WTC11 (cell line): ENCODE results near the gene MRPS11. TPM values are rescaled to one million over a fixed set of nuclear protein-coding genes. Genes with fewer than 3 reads are reported as not detected.

Experiments used
- ATAC-seq: fragments of 200-7000 bp; cut with Tn5 transposase; 2 replicates; pipeline ENCODE4 v1.10.0; 2021; ENCODE audit warnings: mild to moderate bottlenecking, moderate library complexity
- Bru-seq: library from RNA; stranded (reverse); fragments of 400-500 nt; gene quantifications from one replicate; lab custom pipeline; 2021; lab: Mats Ljungman, UMichigan
- CTCF ChIA-PET: fragments of 300-600 bp; sonication (Branson Sonifier 250); formaldehyde crosslinking; loops from one replicate; lab custom pipeline; 2021; ENCODE audit warnings: antibody characterized with exemption; lab: Charles Lee
- POLR2A ChIA-PET: fragments of 350-600 bp; sonication (Branson Sonifier 250); formaldehyde crosslinking; loops from one replicate; lab custom pipeline; 2021; ENCODE audit warnings: antibody characterized with exemption; lab: Charles Lee
- DNase-seq: peaks from one replicate; pipeline ENCODE4 v3.0.0; 2021; ENCODE audit warnings: low spot score
- H3K27ac Mint-ChIP-seq: 2 replicates; pipeline ENCODE4 v1.8.0; 2021; ENCODE audit warnings: mixed read lengths
- H3K27me3 Mint-ChIP-seq: 2 replicates; pipeline ENCODE4 v1.8.0; 2021; ENCODE audit warnings: low read depth, mild to moderate bottlenecking, moderate library complexity, mixed read lengths
- H3K36me3 Mint-ChIP-seq: 2 replicates; pipeline ENCODE4 v1.8.0; 2021; ENCODE audit warnings: mixed read lengths
- H3K4me1 Mint-ChIP-seq: 2 replicates; pipeline ENCODE4 v1.8.0; 2022; ENCODE audit warnings: mixed read lengths
- H3K4me3 Mint-ChIP-seq: 2 replicates; pipeline ENCODE4 v1.8.0; 2021; ENCODE audit warnings: mild to moderate bottlenecking, moderate library complexity, mixed read lengths
- H3K9me3 Mint-ChIP-seq: 2 replicates; pipeline ENCODE4 v1.8.0; 2021; ENCODE audit warnings: mixed read lengths
- ATF1 ChIP-seq: sonication (generic); formaldehyde crosslinking; IDR thresholded peaks from 2 replicates; pipeline ENCODE4 v1.8.1; 2023; ENCODE audit warnings: mild to moderate bottlenecking, moderate library complexity, missing genetic modification reagents
- CBFB ChIP-seq: sonication (generic); formaldehyde crosslinking; IDR thresholded peaks from 2 replicates; pipeline ENCODE4 v1.8.1; 2022; ENCODE audit warnings: mild to moderate bottlenecking, low read depth, missing genetic modification reagents
- CDX4 ChIP-seq: fragments of 250-450 bp; sonication (Bioruptor Pico); IDR thresholded peaks from 2 replicates; pipeline ENCODE4 v1.9.0; 2021; ENCODE audit warnings: moderate library complexity, mild to moderate bottlenecking, inconsistent platforms, borderline replicate concordance
- CREM ChIP-seq: sonication (generic); formaldehyde crosslinking; IDR thresholded peaks from 2 replicates; pipeline ENCODE4 v1.8.1; 2022; ENCODE audit warnings: mild to moderate bottlenecking, missing genetic modification reagents, moderate library complexity
- E2F1 ChIP-seq: sonication (generic); formaldehyde crosslinking; IDR thresholded peaks from 2 replicates; pipeline ENCODE4 v1.8.0; 2022; ENCODE audit warnings: mild to moderate bottlenecking, missing genetic modification reagents
- E2F4 ChIP-seq: sonication (generic); formaldehyde crosslinking; IDR thresholded peaks from 2 replicates; pipeline ENCODE4 v1.8.1; 2022; ENCODE audit warnings: low read depth, mild to moderate bottlenecking, moderate library complexity, missing genetic modification reagents, borderline replicate concordance
- EMX1 ChIP-seq: fragments of 250-450 bp; sonication (Bioruptor Pico); IDR thresholded peaks from 2 replicates; pipeline ENCODE4 v1.8.0; 2021; ENCODE audit warnings: mild to moderate bottlenecking
- ERG ChIP-seq: fragments of 250-450 bp; sonication (Bioruptor Pico); IDR thresholded peaks from 2 replicates; pipeline ENCODE4 v1.8.0; 2021; ENCODE audit warnings: mild to moderate bottlenecking
- ESRRA ChIP-seq: sonication (generic); formaldehyde crosslinking; IDR thresholded peaks from 2 replicates; pipeline ENCODE4 v1.8.1; 2022; ENCODE audit warnings: mild to moderate bottlenecking, missing genetic modification reagents, borderline replicate concordance
- FOXJ3 ChIP-seq: sonication (generic); formaldehyde crosslinking; IDR thresholded peaks from 2 replicates; pipeline ENCODE4 v1.9.0; 2021; ENCODE audit warnings: missing genetic modification reagents, mild to moderate bottlenecking, borderline replicate concordance
- FOXK1 ChIP-seq: sonication (generic); formaldehyde crosslinking; IDR thresholded peaks from 2 replicates; pipeline ENCODE4 v1.8.0; 2022; ENCODE audit warnings: mild to moderate bottlenecking, moderate library complexity, missing genetic modification reagents
- FOXP1 ChIP-seq: sonication (generic); formaldehyde crosslinking; IDR thresholded peaks from 2 replicates; pipeline ENCODE4 v1.8.0; 2022; ENCODE audit warnings: missing genetic modification reagents, mild to moderate bottlenecking, moderate library complexity, borderline replicate concordance
- FOXP4 ChIP-seq: sonication (generic); formaldehyde crosslinking; IDR thresholded peaks from 2 replicates; pipeline ENCODE4 v1.8.0; 2022; ENCODE audit warnings: mild to moderate bottlenecking, missing genetic modification reagents
- HMGA2 ChIP-seq: fragments of 250-450 bp; sonication (Bioruptor Pico); IDR thresholded peaks from 2 replicates; pipeline ENCODE4 v1.4.0; 2021; ENCODE audit warnings: mild to moderate bottlenecking, moderate library complexity
- JUN ChIP-seq: sonication (generic); formaldehyde crosslinking; IDR thresholded peaks from 2 replicates; pipeline ENCODE4 v1.8.0; 2023; ENCODE audit warnings: mild to moderate bottlenecking, missing genetic modification reagents
- MAX ChIP-seq: sonication (generic); formaldehyde crosslinking; IDR thresholded peaks from 2 replicates; pipeline ENCODE4 v1.8.0; 2022; ENCODE audit warnings: mild to moderate bottlenecking, missing genetic modification reagents
- PRRX2 ChIP-seq: fragments of 250-450 bp; sonication (Bioruptor Pico); IDR thresholded peaks from 2 replicates; pipeline ENCODE4 v1.8.0; 2021; ENCODE audit warnings: mild to moderate bottlenecking
- SP1 ChIP-seq: sonication (generic); formaldehyde crosslinking; conservative IDR thresholded peaks from 2 replicates; pipeline ENCODE4 v1.8.1; 2022; ENCODE audit warnings: missing genetic modification reagents
- STAT6 ChIP-seq: sonication (generic); formaldehyde crosslinking; conservative IDR thresholded peaks from 2 replicates; pipeline ENCODE4 v1.8.1; 2023; ENCODE audit warnings: mild to moderate bottlenecking, low read depth, missing genetic modification reagents, moderate library complexity
- TP53 ChIP-seq: sonication (generic); formaldehyde crosslinking; IDR thresholded peaks from 2 replicates; pipeline ENCODE4 v1.8.1; 2023; ENCODE audit warnings: mild to moderate bottlenecking, missing genetic modification reagents
- ZBTB21 ChIP-seq: sonication (generic); formaldehyde crosslinking; IDR thresholded peaks from 2 replicates; pipeline ENCODE4 v1.8.1; 2023; ENCODE audit warnings: mild to moderate bottlenecking, missing genetic modification reagents, borderline replicate concordance
- ZNF219 ChIP-seq: sonication (generic); formaldehyde crosslinking; IDR thresholded peaks from 2 replicates; pipeline ENCODE4 v1.8.0; 2023; ENCODE audit warnings: missing genetic modification reagents, mild to moderate bottlenecking, borderline replicate concordance
- ZNF317 ChIP-seq: sonication (generic); formaldehyde crosslinking; IDR thresholded peaks from 2 replicates; pipeline ENCODE4 v1.8.1; 2023; ENCODE audit warnings: low read depth, mild to moderate bottlenecking, moderate library complexity, missing genetic modification reagents, borderline replicate concordance
- ZNF423 ChIP-seq: fragments of 250-450 bp; sonication (Bioruptor Pico); IDR thresholded peaks from 2 replicates; pipeline ENCODE4 v2.1.2; 2022; ENCODE audit warnings: mild to moderate bottlenecking, moderate library complexity
- long read RNA-seq, 3 experiments: library from RNA in 1 of 3; library from capped mRNA in 1 of 3; library from polyadenylated mRNA in 1 of 3; unstranded in 2 of 3; stranded (forward) in 1 of 3; transcript quantifications; one replicate each; pipeline ENCODE4 v2.0.0, GENCODE V29; 2021
- total RNA-seq: library from RNA; stranded (reverse); gene quantifications from 3 replicates; pipeline ENCODE4 v1.2.3, GENCODE V29; 2021

MRPS11 gene
- 43.5 to 49.1 TPM (median 45.9 TPM) in 3 replicates for total RNA-seq
- percentile 90 among the genes with signal in this experiment for Bru-seq, nascent RNA
- long read RNA-seq, experiment 1, transcript MRPS11-201 (6 exons, 3,644 nt) = major isoform, 27 of 69 reads
- long read RNA-seq, experiment 1, partial matches to known transcripts = 5 of 69 reads
- long read RNA-seq, experiment 1, other reads (novel, unspliced or antisense) = 31 of 69 reads
- long read RNA-seq, experiment 2, transcript MRPS11-201 (6 exons, 3,644 nt) = major isoform, 17 of 40 reads
- long read RNA-seq, experiment 2, partial matches to known transcripts = 2 of 40 reads
- long read RNA-seq, experiment 2, other reads (novel, unspliced or antisense) = 16 of 40 reads
- long read RNA-seq, experiment 3, transcript MRPS11-201 (6 exons, 3,644 nt) = major isoform, 61 of 134 reads
- long read RNA-seq, experiment 3, partial matches to known transcripts = 9 of 134 reads
- long read RNA-seq, experiment 3, other reads (novel, unspliced or antisense) = 55 of 134 reads

- ChIA-PET POLR2A (interaction anchor here (0.8 to 1.4 kb wide), 3 partner anchors 17 to 171 kb away, joined by 3 to 9 read pairs (median 7); partner anchors contain the start of gene ISG20), CTCF (interaction anchor here (0.6 to 1.9 kb wide), 21 partner anchors 10 to 429 kb away, joined by 3 to 21 read pairs (median 5); partner anchors contain the start of gene ISG20)
- peak; percentile 86 for ATAC-seq
- Mint-ChIP-seq H3K36me3 (peaks cover 32% of the 10 kb centered on the region), H3K27me3 (no peaks in the 10 kb centered on the region), H3K9me3 (no peaks in the 10 kb centered on the region), H3K4me1 (peaks cover 16% of the 10 kb centered on the region), H3K27ac (peak within 1 kb of the TSS; percentile 97), H3K4me3 (peak within 1 kb of the TSS; percentile 96)
- peak; percentile 87 for DNase-seq
- TF ChIP-seq FOXP1 (CRISPR knock-in tag) (no peak; the same call in none of the 2 replicates), ZNF219 (CRISPR knock-in tag) (no peak), EMX1 (CRISPR knock-in tag) (no peak), CBFB (CRISPR knock-in tag) (no peak), CDX4 (no peak), MAX (peak; percentile 69), TP53 (CRISPR knock-in tag) (no peak), ZNF317 (CRISPR knock-in tag) (no peak), PRRX2 (CRISPR knock-in tag) (no peak), ESRRA (CRISPR knock-in tag) (no peak), STAT6 (CRISPR knock-in tag) (no peak), JUN (CRISPR knock-in tag) (no peak), SP1 (CRISPR knock-in tag) (peak; percentile 48), ERG (CRISPR knock-in tag) (no peak), FOXK1 (0 out of 2 replicates have a peak, but pooled peaks have one; percentile 29), FOXJ3 (CRISPR knock-in tag) (no peak), HMGA2 (no peak), CREM (CRISPR knock-in tag) (no peak), E2F4 (peak; percentile 80), FOXP4 (no peak), ZBTB21 (CRISPR knock-in tag) (no peak), ATF1 (CRISPR knock-in tag) (no peak), ZNF423 (CRISPR knock-in tag) (no peak), E2F1 (CRISPR knock-in tag) (no peak)
Observed at GRCh38 chr15:88467073-88467934, at the start of gene MRPS11, which contains the start of gene MRPL46. TSS of gene MRPS11 (plus strand) at chr15:88467708. CDS start at chr15:88467718, 10 bp downstream. TSS of gene MRPL46 (minus strand) at chr15:88467388. CDS start at chr15:88467377, 11 bp downstream.
